Keratinocyte (primary cell): ENCODE measurements around the gene GPR137. TPM values are rescaled to one million over a fixed set of nuclear protein-coding genes. Genes with fewer than 3 reads are reported as not detected.

Experiments
- DNase-seq: peaks from one replicate; pipeline ENCODE4 v3.0.0-alpha.2; 2011; ENCODE audit warnings: low read depth, missing footprints, low spot score
- FAIRE-seq: peaks from 2 replicates; lab custom pipeline; 2011; peaks lifted over from hg19 to GRCh38; lab: Jason Lieb, UNC
- H2AFZ ChIP-seq: 2 replicates; pipeline ENCODE4 v1.6.0; 2012; ENCODE audit warnings: low read length, control low read depth, inconsistent platforms; ENCODE audit not compliant: control insufficient read depth
- H3K27ac ChIP-seq: 2 replicates; pipeline ENCODE4 v1.5.1; 2011; ENCODE audit warnings: low read length; ENCODE audit not compliant: control insufficient read depth, insufficient read depth
- H3K27me3 ChIP-seq: 3 replicates; pipeline ENCODE4 v1.6.0; 2011; ENCODE audit warnings: low read length; ENCODE audit not compliant: control insufficient read depth, insufficient read depth; ENCODE audit errors: extremely low read depth
- H3K36me3 ChIP-seq, 2 experiments: 2 replicates in 1 of 2; 3 replicates in 1 of 2; pipeline ENCODE4 v1.5.1; 2011; ENCODE audit warnings: low read length in 2 of 2, mild to moderate bottlenecking in 1 of 2; ENCODE audit not compliant: control insufficient read depth in 2 of 2, insufficient read depth in 2 of 2; ENCODE audit errors: extremely low read depth in 1 of 2
- H3K4me1 ChIP-seq: 3 replicates; pipeline ENCODE4 v1.5.1; 2011; ENCODE audit warnings: low read length; ENCODE audit not compliant: control insufficient read depth, insufficient read depth; ENCODE audit errors: extremely low read depth
- H3K4me2 ChIP-seq: 3 replicates; pipeline ENCODE4 v1.6.0; 2011; ENCODE audit warnings: low read depth, low read length; ENCODE audit not compliant: control insufficient read depth, insufficient read depth; ENCODE audit errors: extremely low read depth
- H3K4me3 ChIP-seq, 3 experiments: fragments of 200-600 bp in 1 of 3; sonication (generic) in 1 of 3; 2 replicates in 2 of 3; 3 replicates in 1 of 3; pipeline ENCODE4 v1.5.1; 2011 to 2016; ENCODE audit warnings: low read length in 3 of 3, mild to moderate bottlenecking in 3 of 3, control low read depth in 2 of 3, inconsistent platforms in 1 of 3, low read depth in 1 of 3, mixed read lengths in 1 of 3, mixed run types in 1 of 3, moderate library complexity in 1 of 3; ENCODE audit not compliant: control insufficient read depth in 2 of 3, insufficient read depth in 2 of 3; ENCODE audit errors: extremely low read depth in 1 of 3
- H3K79me2 ChIP-seq: 2 replicates; pipeline ENCODE4 v1.6.0; 2012; ENCODE audit warnings: low read length; ENCODE audit not compliant: control insufficient read depth, insufficient read depth
- H3K9ac ChIP-seq: 3 replicates; pipeline ENCODE4 v1.6.0; 2011; ENCODE audit warnings: low read length; ENCODE audit not compliant: control insufficient read depth, insufficient read depth; ENCODE audit errors: extremely low read depth
- H3K9me1 ChIP-seq: 3 replicates; pipeline ENCODE4 v1.6.0; 2011; ENCODE audit warnings: low read length; ENCODE audit not compliant: control insufficient read depth, insufficient read depth; ENCODE audit errors: extremely low read depth
- H3K9me3 ChIP-seq: 2 replicates; pipeline ENCODE4 v1.5.1; 2012; ENCODE audit warnings: low read depth, low read length; ENCODE audit not compliant: control insufficient read depth
- H4K20me1 ChIP-seq: 3 replicates; pipeline ENCODE4 v1.6.0; 2011; ENCODE audit warnings: low read length; ENCODE audit not compliant: control insufficient read depth, insufficient read depth; ENCODE audit errors: extremely low read depth
- EZH2 ChIP-seq: IDR thresholded peaks from one replicate; pipeline ENCODE4 v1.6.1; 2012; ENCODE audit warnings: inconsistent platforms, mild to moderate bottlenecking, low read length, moderate library complexity
- dilution Hi-C: fragments of 300-500 bp; cut with MboI; formaldehyde crosslinking; loops from one replicate; pipeline ENCODE4 v1.7.0; 2020; ENCODE audit warnings: low sequenced_read_pairs; ENCODE audit not compliant: extremely low pct_ligation_motif_present
- polyA plus RNA-seq, 5 experiments: library from polyadenylated mRNA; depleted of rRNA in 3 of 5; stranded (reverse) in 3 of 5; stranded (forward) in 1 of 5; unstranded in 1 of 5; fragments of >200 nt; gene quantifications; 1 replicate in 1 of 5; 2 replicates in 3 of 5; 3 replicates in 1 of 5; pipeline versions ENCODE4 v1.2.1 to v1.2.3, GENCODE V29; 2011 to 2012; ENCODE audit warnings: missing spikeins in 2 of 5, low read depth in 1 of 5, low replicate concordance in 1 of 5
- TF ChIP-seq, protein P1 (sequence below), 3 experiments: IDR thresholded peaks in 1 of 3; conservative IDR thresholded peaks in 1 of 3; optimal IDR thresholded peaks in 1 of 3; 2 replicates in 2 of 3; 3 replicates in 1 of 3; pipeline versions ENCODE3 to v1.5.1; 2011; ENCODE audit warnings: low read length in 3 of 3, mild to moderate bottlenecking in 3 of 3, moderate library complexity in 2 of 3, control low read depth in 1 of 3, inconsistent platforms in 1 of 3; ENCODE audit not compliant: insufficient read depth in 2 of 3; ENCODE audit errors: extremely low read depth in 1 of 3

The GPR137 gene
- polyA plus RNA-seq, 1 donor (not counting 4 experiments of a cell fraction or from before 2014, with no cell fraction given) = 6.6 TPM

DNA sequence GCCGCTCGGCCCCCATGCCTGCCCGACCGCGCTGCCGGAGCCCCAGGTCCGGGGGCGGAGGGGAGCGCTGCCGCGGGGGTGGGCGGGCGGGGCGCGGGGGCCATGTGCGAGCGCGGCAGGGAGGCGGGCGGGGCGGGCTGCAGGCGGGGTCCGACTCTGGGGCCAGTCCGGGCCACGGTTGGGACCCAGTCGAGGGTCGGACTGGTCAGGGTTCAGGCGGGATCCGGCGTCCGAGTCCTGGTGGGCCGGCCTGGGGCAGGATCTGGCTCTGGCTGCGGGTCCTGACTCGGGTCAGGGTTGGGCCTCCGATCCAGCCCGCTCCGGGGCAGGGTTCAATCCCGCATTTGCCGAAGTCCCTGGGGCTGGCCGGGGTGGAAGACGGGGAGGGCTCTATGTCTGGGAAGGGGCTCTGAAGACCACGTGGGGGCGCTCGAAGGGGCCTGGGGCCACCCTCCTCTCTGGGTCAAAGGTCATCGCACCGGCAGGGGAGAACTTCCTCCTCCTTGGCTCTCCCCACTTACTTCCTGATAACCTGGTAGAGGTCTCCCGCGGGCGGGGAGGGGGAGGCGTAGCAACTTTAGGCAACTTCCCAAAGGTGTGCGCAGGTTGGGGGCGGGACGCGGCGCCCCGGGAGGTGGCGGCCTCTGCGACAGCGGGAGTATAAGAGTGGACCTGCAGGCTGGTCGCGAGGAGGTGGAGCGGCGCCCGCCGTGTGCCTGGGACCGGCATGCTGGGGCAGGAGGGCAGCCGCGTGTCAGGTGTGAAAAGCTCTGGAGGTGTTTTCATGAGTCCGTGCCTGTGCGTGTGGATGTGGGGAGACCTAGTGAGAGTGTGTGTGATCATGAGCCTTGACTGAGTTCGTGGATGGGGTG is 20.3 kb downstream of the GPR137 start:
- H2AFZ ChIP-seq = peak overlapping the region; percentile 19
- no peaks in the 10 kb centered on the region for H3K9me3 ChIP-seq
- H3K4me2 ChIP-seq = peak overlapping the region; percentile 97
- H3K9ac ChIP-seq = peak overlapping the region; percentile 80
- peaks cover under 1% of the 10 kb centered on the region for H4K20me1 ChIP-seq
- H3K27me3 ChIP-seq = peaks cover under 1% of the 10 kb centered on the region
- dilution Hi-C loops = no loop called here
- H3K36me3 ChIP-seq = no peaks in the 10 kb centered on the region
- FAIRE-seq = no peak
- no peaks in the 10 kb centered on the region for H3K9me1 ChIP-seq
- TF ChIP-seq, protein P1, sequence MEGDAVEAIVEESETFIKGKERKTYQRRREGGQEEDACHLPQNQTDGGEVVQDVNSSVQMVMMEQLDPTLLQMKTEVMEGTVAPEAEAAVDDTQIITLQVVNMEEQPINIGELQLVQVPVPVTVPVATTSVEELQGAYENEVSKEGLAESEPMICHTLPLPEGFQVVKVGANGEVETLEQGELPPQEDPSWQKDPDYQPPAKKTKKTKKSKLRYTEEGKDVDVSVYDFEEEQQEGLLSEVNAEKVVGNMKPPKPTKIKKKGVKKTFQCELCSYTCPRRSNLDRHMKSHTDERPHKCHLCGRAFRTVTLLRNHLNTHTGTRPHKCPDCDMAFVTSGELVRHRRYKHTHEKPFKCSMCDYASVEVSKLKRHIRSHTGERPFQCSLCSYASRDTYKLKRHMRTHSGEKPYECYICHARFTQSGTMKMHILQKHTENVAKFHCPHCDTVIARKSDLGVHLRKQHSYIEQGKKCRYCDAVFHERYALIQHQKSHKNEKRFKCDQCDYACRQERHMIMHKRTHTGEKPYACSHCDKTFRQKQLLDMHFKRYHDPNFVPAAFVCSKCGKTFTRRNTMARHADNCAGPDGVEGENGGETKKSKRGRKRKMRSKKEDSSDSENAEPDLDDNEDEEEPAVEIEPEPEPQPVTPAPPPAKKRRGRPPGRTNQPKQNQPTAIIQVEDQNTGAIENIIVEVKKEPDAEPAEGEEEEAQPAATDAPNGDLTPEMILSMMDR (optimal IDR thresholded peaks at IDR 0.05 in 1 of 3, IDR thresholded peaks at IDR 0.05 in 1 of 3, conservative IDR thresholded peaks at IDR 0.05 in 1 of 3; ENCODE audit: extremely low read depth in 1 of 3, insufficient read depth in 2 of 3, low read length in 3 of 3) = peak; percentile 9 to 35 (median 13)
- TF ChIP-seq EZH2 = no peak
- H3K79me2 ChIP-seq = peaks cover 19% of the 10 kb centered on the region
- H3K4me1 ChIP-seq = peaks cover 21% of the 10 kb centered on the region
- DNase-seq = no peak
- H3K4me3 ChIP-seq = peak overlapping the region; percentile 78 to 86 (median 83)
- H3K27ac ChIP-seq = peak overlapping the region; percentile 54

DNA sequence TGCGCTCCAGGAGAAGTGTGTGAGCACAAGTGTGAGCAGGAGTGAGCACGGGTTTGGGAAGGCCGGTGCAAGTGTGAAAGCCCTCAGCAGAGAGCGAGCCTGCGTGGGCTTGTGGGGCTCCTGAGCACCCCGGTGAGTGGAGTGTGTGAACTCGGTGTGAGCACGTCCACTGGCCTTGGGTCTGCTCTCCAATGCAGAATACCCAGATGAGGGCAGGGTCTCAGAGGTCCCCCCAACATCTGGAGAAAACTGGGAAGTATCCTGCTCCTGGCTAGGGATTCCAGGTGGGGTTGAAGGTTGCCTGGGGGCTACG is 20.9 kb downstream of the GPR137 start:
- Histone ChIP-seq H2AFZ (peak overlapping the region; percentile 19), H3K27ac (peak overlapping the region; percentile 54), H3K9ac (peak overlapping the region; percentile 80), H3K9me3 (no peaks in the 10 kb centered on the region), H3K4me3 (peak overlapping the region; percentile 78 to 86 (median 83)), H3K27me3 (no peaks in the 10 kb centered on the region), H3K36me3 (no peaks in the 10 kb centered on the region), H3K4me1 (peaks cover 27% of the 10 kb centered on the region), H4K20me1 (peaks cover 3% of the 10 kb centered on the region), H3K9me1 (no peaks in the 10 kb centered on the region), H3K79me2 (peaks cover 19% of the 10 kb centered on the region), H3K4me2 (peak overlapping the region; percentile 97)
- TF ChIP-seq EZH2 = no peak
- TF ChIP-seq, protein P1 (optimal IDR thresholded peaks at IDR 0.05 in 1 of 3, IDR thresholded peaks at IDR 0.05 in 1 of 3, conservative IDR thresholded peaks at IDR 0.05 in 1 of 3; ENCODE audit: extremely low read depth in 1 of 3, insufficient read depth in 2 of 3, low read length in 3 of 3) = no peak
- DNase-seq (no peak), FAIRE-seq (no peak)
- dilution Hi-C loops = no loop called here
